NCI-H510A (cell line): Measurements from ENCODE around the gene RCVRN.

Source experiments
- DNase-seq: peaks from one replicate; lab custom pipeline; 2025; lab: John Stamatoyannopoulos, UW

RCVRN gene

GRCh38 chr17:9898812-9899211 lies 6.3 kb downstream of the RCVRN start:
- no peak for DNase-seq

GRCh38 chr17:9897372-9897968 lies 7.6 kb downstream of the RCVRN start:
- no peak for DNase-seq

GRCh38 chr17:9895923-9896322 lies 9.1 kb downstream of the RCVRN start:
- DNase-seq = no peak

GRCh38 chr17:9894231-9894630 lies 10.8 kb downstream of the RCVRN start:
- DNase-seq = no peak

GRCh38 chr17:9893411-9894012 lies 11.6 kb downstream of the RCVRN start:
- DNase-seq = no peak

- no peak for DNase-seq
These were observed 14.9 kb downstream of the RCVRN start for GRCh38 chr17:9890124-9890523.

- no peak for DNase-seq
These were observed 17.6 kb downstream of the RCVRN start for GRCh38 chr17:9887508-9887907.

GRCh38 chr17:9886141-9886930 lies 18.7 kb downstream of the RCVRN start:
- no peak for DNase-seq

GRCh38 chr17:9883451-9883850 lies 21.6 kb downstream of the RCVRN start:
- DNase-seq = no peak

- DNase-seq = no peak
These were observed 24.5 kb downstream of the RCVRN start for GRCh38 chr17:9880582-9880999.

- no peak for DNase-seq
These were observed 26.1 kb downstream of the RCVRN start for GRCh38 chr17:9878786-9879525.

GRCh38 chr17:9878356-9878755 lies 26.7 kb downstream of the RCVRN start:
- no peak for DNase-seq

- no peak for DNase-seq
These were observed 29.6 kb downstream of the RCVRN start for GRCh38 chr17:9875441-9875840.

- DNase-seq = no peak
These were observed 30.3 kb downstream of the RCVRN start for GRCh38 chr17:9874722-9875121.

- DNase-seq = no peak
These were observed 32.2 kb downstream of the RCVRN start for GRCh38 chr17:9872852-9873251.

GRCh38 chr17:9868552-9868951 lies 36.5 kb downstream of the RCVRN start:
- DNase-seq = no peak

GRCh38 chr17:9865586-9865985 lies 39.5 kb downstream of the RCVRN start:
- no peak for DNase-seq

- DNase-seq = no peak
These were observed 42.1 kb downstream of the RCVRN start for GRCh38 chr17:9862949-9863348.

GRCh38 chr17:9862220-9862619 lies 42.9 kb downstream of the RCVRN start:
- DNase-seq = no peak

GRCh38 chr17:9860851-9861250 lies 44.2 kb downstream of the RCVRN start:
- no peak for DNase-seq

- DNase-seq = no peak
These were observed 45.3 kb downstream of the RCVRN start for GRCh38 chr17:9859781-9860180.

GRCh38 chr17:9855036-9855435 lies 50.0 kb downstream of the RCVRN start:
- DNase-seq = no peak

- DNase-seq = no peak
These were observed 50.8 kb downstream of the RCVRN start for GRCh38 chr17:9854255-9854654.
